ENCODE data around the gene TTC38. TPM values are rescaled to one million over a fixed set of nuclear protein-coding genes. Genes with fewer than 3 reads are reported as not detected.

Gene TTC38
- total and polyA plus RNA-seq, 2 donors from 2014 or later = 41.3 to 100 TPM

- FAIRE-seq (no peak), DNase-seq (no peak)
- H3K9me3 ChIP-seq (ENCODE audit: control insufficient read depth in 2 of 3, insufficient read depth in 1 of 3, low read length in 3 of 3) = no peaks in the 10 kb centered on the region
- H3K36me3 ChIP-seq (ENCODE audit: control insufficient read depth in 2 of 3, insufficient read depth in 3 of 3, low read length in 3 of 3) = peaks cover 0 to 48% (median 24%) of the 10 kb centered on the region in 3 donors
- no peaks in the 10 kb centered on the region for H3K27me3 ChIP-seq (ENCODE audit: control insufficient read depth, insufficient read depth, low read length)
- no peaks in the 10 kb centered on the region for H3K4me1 ChIP-seq (ENCODE audit: control insufficient read depth in 2 of 3, insufficient read depth in 2 of 3, low read depth in 1 of 3, low read length in 3 of 3)
- no peak overlapping the region for H3K4me3 ChIP-seq (ENCODE audit: low read length in 3 of 3)
- intact Hi-C loops (cut with DNase I) = no loop called here
- no peak overlapping the region for H3K27ac ChIP-seq (ENCODE audit: low read depth in 2 of 2, low read length in 2 of 2)
- no peak overlapping the region for H3K9ac ChIP-seq (ENCODE audit: low read length in 3 of 3)
- no peak for TF ChIP-seq CTCF (IDR thresholded peaks at IDR 0.05; ENCODE audit: borderline replicate concordance, extremely low read depth, insufficient read depth)
Observed at GRCh38 chr22:46239261-46240048, 28.4 kb upstream of the TTC38 start.

GRCh38 chr22:46240073-46240472, 27.7 kb upstream of the TTC38 start:
- intact Hi-C loops (cut with DNase I) = no loop called here
- H3K27me3 ChIP-seq (ENCODE audit: control insufficient read depth, insufficient read depth, low read length) = no peaks in the 10 kb centered on the region
- H3K9me3 ChIP-seq (ENCODE audit: control insufficient read depth in 2 of 3, insufficient read depth in 1 of 3, low read length in 3 of 3) = no peaks in the 10 kb centered on the region
- H3K4me1 ChIP-seq (ENCODE audit: control insufficient read depth in 2 of 3, insufficient read depth in 2 of 3, low read depth in 1 of 3, low read length in 3 of 3) = peaks cover 0 to under 1% (median 0%) of the 10 kb centered on the region in 3 donors
- H3K9ac ChIP-seq (ENCODE audit: low read length in 3 of 3) = no peak overlapping the region
- DNase-seq (no peak), FAIRE-seq (no peak)
- H3K36me3 ChIP-seq (ENCODE audit: control insufficient read depth in 2 of 3, insufficient read depth in 3 of 3, low read length in 3 of 3) = peaks cover 0 to 42% (median 22%) of the 10 kb centered on the region in 3 donors
- no peak for TF ChIP-seq CTCF (IDR thresholded peaks at IDR 0.05; ENCODE audit: borderline replicate concordance, extremely low read depth, insufficient read depth)
- no peak overlapping the region for H3K4me3 ChIP-seq (ENCODE audit: low read length in 3 of 3)
- H3K27ac ChIP-seq (ENCODE audit: low read depth in 2 of 2, low read length in 2 of 2) = no peak overlapping the region

GRCh38 chr22:46240506-46240905, 27.3 kb upstream of the TTC38 start:
- FAIRE-seq = no peak
- Histone ChIP-seq H3K4me3 (ENCODE audit: low read length in 3 of 3) (no peak overlapping the region), H3K9me3 (ENCODE audit: control insufficient read depth in 2 of 3, insufficient read depth in 1 of 3, low read length in 3 of 3) (no peaks in the 10 kb centered on the region), H3K9ac (ENCODE audit: low read length in 3 of 3) (no peak overlapping the region), H3K27ac (ENCODE audit: low read depth in 2 of 2, low read length in 2 of 2) (no peak overlapping the region), H3K4me1 (ENCODE audit: control insufficient read depth in 2 of 3, insufficient read depth in 2 of 3, low read depth in 1 of 3, low read length in 3 of 3) (peaks cover 0 to 5% (median 0%) of the 10 kb centered on the region in 3 donors), H3K36me3 (ENCODE audit: control insufficient read depth in 2 of 3, insufficient read depth in 3 of 3, low read length in 3 of 3) (peaks cover 0 to 37% (median 18%) of the 10 kb centered on the region in 3 donors), H3K27me3 (ENCODE audit: control insufficient read depth, insufficient read depth, low read length) (no peaks in the 10 kb centered on the region)
- DNase-seq = no peak
- no peak for TF ChIP-seq CTCF (IDR thresholded peaks at IDR 0.05; ENCODE audit: borderline replicate concordance, extremely low read depth, insufficient read depth)
- intact Hi-C loops (cut with DNase I) = no loop called here
